Anterior cingulate cortex (tissue), 58 donors: ENCODE measurements around the gene RABGAP1L.
"Not testable (repeated sequence)": the region's sequence is repeated elsewhere in the genome, so short reads cannot be mapped to it uniquely, and the experiment has no call there.

Experiments
- DNase-seq, 58 donors: peaks; one replicate each; lab custom pipeline; 2025; lab: John Stamatoyannopoulos, UW

Gene RABGAP1L

DNA sequence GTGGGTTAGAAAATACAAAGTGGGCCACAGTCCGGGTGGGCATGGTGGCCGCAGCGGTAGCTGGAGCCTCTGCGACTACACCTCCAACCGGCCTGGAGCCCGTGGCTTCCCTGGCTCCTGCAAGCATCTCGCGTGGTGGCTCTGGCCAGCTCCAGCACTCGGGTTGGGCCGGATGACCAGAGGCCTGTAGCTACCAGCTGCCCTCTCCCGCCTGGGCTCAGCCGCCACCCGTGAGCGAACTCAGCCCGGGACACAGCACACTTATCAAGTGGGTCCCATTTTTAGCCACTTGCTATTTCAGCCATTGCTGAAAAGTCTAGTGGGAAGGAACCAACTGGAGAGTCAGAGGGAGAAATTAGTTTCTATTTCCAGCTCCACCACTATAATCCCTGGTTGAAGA is 732.7 kb downstream of the RABGAP1L start:
- DNase-seq: no peak

DNA sequence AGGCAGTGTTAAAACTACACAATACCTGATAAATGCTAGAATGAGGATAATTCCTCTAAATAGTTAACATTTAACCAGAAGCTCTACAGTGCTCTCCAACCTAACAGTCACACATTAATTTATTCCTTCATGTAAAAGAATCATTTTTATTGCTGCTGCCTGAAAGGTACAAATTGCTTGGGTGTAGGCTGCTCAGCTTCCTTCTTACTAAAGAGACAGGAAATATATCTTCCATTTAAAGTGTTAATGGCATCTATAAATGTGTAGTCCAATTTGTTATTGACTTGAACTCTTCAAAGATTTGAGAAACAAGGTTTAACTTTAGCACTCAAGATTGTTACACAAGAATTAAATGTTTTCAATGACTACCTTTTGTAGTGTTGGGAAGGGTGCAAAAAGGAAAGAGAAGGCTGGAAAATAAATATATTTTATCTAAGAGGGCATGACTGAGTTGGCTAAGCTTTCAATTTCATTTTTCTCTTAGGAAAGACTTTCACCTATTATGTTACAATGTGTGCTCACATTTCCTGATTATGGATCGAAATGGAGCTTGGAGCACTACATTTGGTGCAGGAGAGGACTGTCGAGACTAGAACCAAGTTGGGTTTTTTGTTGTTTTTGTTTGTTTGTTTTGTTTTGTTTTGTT is 734.9 kb downstream of the RABGAP1L start:
- DNase-seq: no peak

DNA sequence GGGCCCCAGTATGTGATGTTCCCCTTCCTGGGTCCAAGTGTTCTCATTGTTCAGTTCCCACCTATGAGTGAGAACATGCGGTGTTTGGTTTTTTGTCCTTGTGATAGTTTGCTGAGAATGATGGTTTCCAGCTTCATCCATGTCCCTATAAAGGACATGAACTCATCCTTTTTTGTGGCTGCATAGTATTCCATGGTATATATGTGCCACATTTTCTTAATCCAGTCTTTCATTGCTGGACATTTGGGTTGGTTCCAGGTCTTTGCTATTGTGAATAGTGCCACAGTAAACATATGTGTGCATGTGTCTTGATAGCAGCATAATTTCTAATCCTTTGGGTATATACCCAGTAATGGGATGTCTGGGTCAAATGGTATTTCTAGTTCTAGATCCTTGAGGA is 736.3 kb downstream of the RABGAP1L start:
- DNase-seq: not testable (repeated sequence)

DNA sequence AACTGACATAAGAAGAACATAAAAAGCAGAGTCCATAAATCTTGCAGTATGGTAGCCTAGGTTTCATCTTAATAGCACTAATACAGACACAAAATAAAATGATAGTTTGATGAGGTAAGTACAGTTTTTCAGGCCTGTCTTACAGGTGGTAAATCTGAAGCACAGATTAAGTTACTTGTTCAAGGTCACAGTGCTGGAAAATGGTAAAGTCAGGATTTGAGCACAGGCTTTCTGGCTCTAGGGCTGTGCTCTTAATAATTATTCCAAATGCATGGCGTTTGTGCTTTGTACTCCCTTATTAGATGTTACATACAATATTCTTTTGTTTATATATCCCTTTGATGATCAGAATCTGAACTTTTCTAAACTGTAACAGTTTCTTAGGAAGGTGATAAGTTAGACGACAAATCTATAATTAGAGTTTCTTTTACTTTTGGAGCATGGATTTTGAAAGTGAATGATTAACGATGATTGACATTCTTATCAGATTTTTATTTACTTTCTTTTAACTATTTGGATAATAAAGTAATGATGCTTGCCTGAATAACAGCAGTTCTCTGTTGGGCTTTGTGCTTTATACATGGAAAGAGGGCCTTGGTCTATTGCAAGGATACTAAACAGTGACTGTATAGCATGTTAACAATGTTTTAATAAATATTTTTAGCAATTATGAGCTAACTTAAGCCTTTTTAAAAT is 738.9 kb downstream of the RABGAP1L start:
- DNase-seq: no peak

DNA sequence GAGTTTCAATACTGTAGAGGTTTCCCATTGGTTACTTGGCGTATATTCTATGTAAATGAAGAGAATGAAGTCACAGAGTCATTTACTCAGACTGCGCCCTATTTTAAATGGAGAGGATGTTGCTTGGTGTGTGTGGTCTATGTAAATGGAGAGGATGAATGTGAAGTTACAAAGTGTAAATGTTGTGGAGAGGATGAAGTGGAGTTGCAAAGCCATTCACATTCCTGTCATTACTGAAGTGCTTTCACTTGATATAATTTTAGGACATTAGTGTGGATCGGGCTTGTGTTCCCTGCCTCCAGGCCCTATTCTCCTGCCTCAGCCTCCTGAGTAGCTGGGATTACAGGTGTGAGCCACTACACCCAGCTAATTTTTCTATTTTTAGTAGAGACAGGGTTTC is 741.0 kb downstream of the RABGAP1L start:
- no peak for DNase-seq

DNA sequence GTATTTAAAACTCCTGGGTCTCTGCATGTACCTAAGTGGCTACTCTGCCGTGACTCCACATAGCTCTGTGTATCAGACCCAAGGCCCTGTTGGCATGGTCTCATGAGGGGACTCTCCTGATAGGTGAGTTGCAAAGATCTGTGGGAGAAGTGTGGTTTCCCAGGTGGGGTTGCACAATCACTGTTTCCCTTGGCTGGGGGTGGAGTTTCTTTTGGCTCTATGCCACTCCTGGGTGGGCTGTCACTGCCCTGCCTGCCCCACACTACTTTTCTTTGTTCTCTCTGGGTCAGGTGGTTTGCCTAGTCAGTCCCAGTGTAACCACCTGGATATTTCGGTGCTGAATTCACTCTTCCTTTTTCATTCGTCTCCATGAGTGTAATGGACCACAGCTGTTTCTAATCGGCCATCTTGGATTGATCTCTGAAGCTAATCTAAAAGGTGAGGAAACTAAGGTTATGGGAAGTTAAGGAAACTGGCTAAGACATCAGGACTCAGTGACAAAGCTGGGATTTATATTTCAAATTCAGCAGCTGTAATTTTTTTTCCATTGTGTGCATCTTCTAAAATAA is 743.3 kb downstream of the RABGAP1L start:
- DNase-seq: no peak

DNA sequence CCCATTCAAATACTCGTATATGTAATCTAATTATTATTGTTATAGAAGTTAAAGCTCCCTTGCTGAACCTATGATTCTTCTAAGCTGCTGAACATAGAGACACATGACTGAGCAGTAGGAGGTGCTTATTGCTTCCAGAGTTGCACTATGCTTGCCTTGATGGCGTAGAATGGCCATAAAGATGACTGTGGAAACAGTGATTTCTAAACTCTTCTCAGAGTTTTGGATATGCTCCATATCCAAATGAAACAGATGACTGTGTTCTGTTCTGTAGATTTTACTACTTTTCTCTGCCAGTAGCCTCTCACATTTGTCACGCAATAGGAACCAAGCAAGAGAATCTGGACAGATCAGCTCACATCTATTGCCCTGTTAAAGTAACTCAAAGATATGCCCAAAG is 752.3 kb downstream of the RABGAP1L start:
- no peak for DNase-seq

DNA sequence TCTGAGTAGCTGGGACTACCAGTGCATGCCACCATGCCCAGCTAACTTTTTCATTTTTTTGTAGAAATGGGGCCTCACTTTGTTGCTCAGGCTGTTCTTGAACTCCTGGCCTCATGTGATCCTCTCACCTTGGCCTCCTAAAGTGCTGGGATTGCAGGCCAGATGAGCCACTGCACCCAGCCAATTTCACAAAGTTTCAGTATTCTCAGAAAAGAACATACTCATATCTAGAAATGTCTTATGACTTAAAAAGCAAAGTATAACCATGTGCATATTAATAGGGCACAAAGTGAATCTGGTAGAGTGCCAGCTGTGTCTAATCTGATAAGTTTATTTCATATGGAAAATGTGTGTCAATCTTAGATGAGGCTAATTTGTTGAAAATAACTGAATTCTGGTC is 752.9 kb downstream of the RABGAP1L start:
- DNase-seq: no peak

DNA sequence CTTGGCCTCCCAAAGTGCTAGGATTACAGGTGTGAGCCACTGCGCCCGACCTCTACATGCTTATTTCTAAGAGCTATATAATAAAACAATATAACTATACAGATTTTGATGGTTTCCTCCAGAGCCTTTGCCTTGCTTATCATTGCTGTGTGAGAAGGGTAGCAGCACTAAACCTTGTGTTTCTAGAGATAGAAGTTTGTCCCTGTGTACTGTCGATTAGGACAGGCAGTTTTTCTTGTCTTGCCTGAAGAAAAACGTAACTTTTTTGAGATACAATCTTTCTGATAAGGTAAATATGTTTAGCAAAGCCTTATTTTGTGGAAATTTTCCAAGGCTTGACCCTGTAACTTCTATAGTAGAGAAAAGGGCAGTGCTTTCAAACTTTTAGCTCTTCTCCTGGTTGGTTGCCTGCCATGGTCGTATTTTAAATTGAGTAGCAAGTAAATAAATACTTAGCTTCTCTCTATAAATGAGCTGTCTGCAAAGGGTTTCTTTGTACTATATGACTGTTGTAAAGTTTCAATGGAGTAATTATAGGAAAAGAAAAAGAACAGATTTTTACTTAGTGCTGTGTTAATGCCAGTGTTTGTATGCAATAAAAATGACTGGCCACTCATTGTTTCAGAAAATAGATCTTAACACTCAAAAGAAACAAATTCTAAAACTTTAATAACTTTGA is 754.0 kb downstream of the RABGAP1L start:
- no peak for DNase-seq

DNA sequence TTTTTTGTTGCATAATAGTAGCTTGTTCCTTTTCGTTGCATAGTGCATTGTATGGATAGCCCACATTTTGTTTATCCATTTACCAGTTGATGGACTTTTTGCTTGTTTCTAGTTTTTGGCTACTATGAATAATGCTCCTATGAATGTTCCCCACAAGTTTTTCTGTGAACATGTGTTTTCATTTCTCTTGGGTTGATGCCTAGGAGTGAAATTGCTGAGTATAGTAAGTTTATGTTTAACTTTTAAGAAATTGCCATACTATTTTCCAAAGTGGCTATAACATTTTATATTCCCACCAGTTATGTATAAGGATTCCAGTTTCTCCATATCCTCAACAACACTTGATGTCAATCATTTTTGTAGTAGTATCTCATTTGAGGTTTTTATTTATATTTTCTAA is 755.7 kb downstream of the RABGAP1L start:
- DNase-seq: no peak

DNA sequence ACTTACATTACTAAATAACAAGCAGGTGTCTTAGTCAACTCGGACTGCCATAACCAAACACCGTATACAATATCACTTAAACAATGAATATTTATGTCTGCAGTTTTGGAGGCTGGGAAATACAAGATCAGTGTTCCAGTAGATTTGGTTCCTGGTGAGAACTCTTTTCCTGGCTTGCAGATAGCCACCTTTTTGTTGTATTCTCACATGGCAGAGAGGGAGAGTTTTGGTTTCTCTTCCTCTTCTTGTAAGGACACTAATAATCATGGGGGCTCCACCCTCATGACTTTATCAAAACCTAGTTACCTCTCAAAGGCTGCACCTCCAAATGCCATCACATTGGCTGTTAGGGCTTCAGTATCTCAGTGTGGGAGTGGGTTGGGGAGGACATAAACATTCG is 757.5 kb downstream of the RABGAP1L start:
- DNase-seq: no peak

DNA sequence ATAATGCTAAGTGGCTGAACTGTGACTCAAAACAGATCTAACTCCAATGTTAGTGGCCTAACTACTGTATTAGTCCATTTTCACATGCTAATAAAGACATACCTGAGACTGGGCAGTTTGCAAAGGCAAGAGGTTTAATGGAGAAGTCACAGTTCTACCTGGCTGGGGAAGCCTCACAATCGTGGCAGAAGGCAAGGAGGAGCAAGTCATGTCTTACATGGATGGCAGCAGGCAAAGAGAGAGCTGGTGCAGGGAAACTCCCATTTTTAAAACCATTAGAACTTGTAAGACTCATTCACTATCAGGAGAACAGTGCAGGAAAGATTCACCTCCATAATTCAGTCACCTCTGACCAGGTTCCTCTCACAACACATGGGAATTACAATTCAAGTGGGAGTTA is 760.8 kb downstream of the RABGAP1L start:
- DNase-seq: no peak

DNA sequence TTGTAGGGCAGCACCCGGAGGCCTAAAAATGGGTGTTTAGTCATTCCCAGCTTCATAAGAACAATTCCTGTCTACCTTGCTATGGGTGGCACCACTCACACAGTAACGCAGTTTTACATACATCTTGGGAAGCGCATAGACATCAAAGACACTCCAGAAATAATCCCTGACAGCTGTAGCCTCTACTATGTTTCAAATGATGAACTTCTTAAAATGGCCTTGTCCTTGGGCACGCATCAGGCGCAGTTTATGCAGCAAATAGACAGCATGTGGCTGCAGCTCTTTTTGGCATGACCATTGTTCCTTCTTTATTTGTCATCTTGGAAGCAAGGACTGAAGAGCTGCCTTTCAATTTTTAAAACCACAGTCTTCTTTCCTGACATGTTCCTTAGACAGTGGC is 762.8 kb downstream of the RABGAP1L start:
- DNase-seq: no peak

DNA sequence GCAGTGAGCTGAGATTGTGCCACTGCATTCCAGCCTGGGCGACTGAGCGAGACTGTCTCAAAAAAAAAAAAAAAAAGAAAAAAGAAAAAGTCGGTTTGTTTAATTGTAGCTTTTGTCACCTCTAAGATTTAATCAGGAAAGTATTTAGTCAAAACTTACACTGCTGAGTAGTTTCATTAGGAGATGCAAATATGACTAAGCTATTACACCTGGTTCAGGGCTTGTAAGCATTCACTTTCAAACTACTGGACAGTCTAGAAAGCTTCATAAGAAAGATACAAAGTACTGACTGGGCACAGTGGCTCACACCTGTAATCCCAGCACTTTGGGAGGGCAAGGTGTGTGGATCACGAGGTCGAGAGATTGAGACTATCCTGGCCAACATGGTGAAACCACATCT is 764.5 kb downstream of the RABGAP1L start:
- DNase-seq: no peak

DNA sequence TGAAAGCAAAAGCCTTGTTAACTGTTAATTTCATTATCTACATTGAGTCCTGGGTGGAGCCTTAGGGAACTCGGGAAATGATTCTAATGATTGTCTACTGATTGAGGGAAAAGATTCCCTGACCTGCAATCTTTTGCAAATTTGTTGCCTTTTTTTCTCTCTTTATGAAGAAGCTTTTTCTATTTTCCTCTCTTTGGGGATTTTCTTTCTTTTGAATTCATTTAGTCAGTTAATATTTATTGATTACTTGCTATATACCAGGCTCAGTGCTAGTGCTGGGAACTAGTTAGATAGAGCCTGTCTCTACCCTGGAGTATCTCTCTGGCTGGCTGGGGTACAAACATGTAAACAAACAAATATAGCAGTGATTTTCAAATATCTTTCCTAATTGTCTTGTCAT is 769.2 kb downstream of the RABGAP1L start:
- no peak for DNase-seq

DNA sequence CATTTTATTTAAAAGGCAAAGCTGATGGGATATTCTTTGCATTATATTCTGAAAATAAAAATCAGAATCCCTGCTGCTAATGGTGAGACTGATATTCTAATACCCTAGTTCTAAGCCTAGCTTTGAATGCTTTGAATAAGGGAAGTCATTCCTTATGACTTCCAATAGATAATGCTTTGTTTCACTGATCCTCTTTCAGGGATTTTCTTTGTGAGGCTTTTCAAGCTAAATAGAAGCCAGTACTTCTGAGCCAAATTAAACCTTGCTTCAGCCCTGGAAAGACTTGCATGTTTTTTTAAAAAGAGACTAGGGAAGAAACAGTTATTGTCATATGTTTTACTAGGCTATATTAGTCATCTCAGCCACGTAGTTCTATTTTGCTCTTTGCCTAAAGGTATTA is 771.9 kb downstream of the RABGAP1L start:
- no peak for DNase-seq

DNA sequence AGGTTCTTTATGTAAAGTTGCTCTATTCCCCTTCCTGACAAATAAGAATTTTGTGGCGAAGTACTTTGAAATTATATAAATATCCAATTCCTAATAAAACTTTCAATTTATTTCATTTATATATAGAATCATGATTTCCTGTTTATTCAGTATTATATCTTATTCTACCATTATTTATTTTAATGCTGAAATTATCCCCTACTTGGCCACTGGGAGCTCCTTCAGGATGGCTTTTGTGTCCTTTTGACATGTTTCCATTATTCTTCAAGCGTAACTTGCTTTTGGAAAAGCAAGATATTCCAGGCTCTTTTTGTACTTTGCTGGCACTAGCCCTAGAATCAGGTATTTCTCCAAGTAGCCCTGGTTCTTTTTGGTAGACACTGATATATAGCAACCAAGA is 773.3 kb downstream of the RABGAP1L start:
- no peak for DNase-seq

DNA sequence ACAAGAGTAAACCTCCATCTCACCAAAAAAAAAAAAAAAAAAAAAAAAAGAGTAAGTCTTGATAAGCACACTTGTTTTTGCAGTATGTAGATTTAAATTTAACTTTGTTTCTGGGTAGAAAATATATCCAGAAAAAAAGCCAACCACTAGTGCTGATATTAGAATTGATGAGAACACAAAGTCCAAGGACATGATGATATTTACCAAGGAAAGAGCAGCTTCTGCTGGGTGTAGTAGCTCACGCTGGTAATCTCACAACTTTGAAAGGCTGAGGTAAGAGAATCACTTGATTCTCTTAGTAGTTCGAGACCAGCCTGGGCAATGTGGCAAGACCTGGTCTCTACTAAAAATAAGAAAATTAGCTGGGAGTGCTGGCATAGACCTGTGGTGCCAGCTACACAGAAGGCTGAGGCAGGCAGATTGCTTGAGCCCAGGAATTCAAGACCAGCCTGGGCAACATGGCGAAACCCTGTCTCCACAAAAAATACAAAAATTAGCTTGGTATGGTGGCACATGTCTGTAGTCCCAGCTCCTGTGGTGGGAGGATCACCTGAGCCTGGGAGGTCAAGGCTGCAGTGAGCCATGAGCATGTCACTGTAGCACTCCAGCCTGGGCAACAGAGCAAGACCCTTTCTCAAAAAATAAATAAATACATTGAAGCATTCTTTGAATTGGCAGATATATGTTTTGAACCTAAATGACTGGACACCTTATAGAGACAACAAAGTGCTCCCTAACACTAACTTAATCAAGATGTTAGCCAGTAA is 776.8 kb downstream of the RABGAP1L start:
- DNase-seq: no peak

DNA sequence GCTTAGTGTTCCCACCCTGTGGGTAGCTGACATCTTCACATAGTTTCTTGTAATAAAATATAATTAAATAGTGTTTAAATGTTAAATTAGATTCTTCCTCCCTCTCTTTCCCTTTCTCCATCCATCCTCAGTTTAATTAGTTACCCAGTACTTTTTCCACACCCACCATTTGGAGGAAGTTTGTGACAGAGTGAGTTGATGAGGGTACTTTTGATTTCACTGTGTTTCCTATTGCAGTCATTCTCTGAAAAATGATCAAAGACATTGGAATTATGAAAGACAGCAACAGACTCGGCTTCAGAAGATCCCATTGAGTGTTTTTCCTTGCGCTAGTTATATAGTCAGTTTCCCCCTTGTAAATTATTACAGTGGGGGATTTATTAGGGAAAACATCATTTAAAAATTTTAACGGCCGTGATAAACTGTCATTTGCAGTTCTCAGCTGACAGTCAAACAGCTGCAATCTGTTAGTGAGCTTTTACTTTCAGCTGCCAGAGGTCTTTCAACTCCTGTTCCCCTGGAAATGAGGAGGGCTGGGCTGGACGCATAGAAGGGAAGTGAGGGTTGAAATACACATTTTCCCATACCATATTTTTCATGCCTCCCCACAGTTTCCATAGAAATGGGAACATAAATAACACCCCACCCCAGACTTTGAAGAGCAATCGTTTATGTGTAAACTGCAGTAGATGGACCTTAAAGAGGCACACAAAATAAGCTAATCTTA is 779.1 kb downstream of the RABGAP1L start:
- no peak for DNase-seq
